SH-SY5Y (cell line): ENCODE results near the gene FAM78A.

Experiments
- GATA2 ChIP-seq: IDR thresholded peaks from 2 replicates; pipeline ENCODE4 v1.6.1; 2011; ENCODE audit warnings: mild to moderate bottlenecking, low read depth, low read length
- GATA3 ChIP-seq: IDR thresholded peaks from 2 replicates; pipeline ENCODE4 v1.6.1; 2011; ENCODE audit warnings: low read depth, mild to moderate bottlenecking, low read length, moderate library complexity

DNA sequence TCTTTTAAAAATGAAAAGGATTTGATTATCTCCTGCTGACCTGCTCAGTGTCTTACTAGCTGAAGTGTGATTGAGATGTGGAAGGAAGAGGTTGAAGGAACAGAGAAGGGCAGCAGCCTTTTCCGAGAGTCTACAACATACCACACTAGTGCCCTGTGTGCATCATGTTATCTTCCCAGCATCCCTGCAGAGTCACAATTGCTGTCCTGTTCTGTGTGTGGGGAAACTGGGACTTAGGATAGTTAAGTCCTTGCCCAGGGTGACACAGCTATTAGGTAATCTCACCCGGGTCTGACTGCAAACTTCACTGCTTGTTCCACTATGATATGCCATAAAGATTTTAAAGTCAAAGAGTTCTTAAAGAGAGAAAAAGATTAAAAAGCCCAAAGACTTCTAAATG is 55.8 kb downstream of the FAM78A start:
- TF ChIP-seq GATA2 (no peak), GATA3 (no peak)
